HUES64 (cell line): ENCODE measurements around the gene HSPB3.

Experiments
- H3K27ac ChIP-seq: 2 replicates; pipeline ENCODE4 v1.7.0; 2013; ENCODE audit warnings: low read depth, low read length, inconsistent platforms
- H3K27me3 ChIP-seq: 2 replicates; pipeline ENCODE4 v1.6.1; 2013; ENCODE audit warnings: mild to moderate bottlenecking, low read length; ENCODE audit not compliant: insufficient read depth
- H3K36me3 ChIP-seq: 2 replicates; pipeline ENCODE4 v1.6.1; 2013; ENCODE audit warnings: mild to moderate bottlenecking, low read length; ENCODE audit not compliant: insufficient read depth
- H3K4me1 ChIP-seq: 2 replicates; pipeline ENCODE4 v1.6.1; 2013; ENCODE audit warnings: mild to moderate bottlenecking, low read length, moderate library complexity; ENCODE audit not compliant: insufficient read depth
- H3K4me3 ChIP-seq: 2 replicates; pipeline ENCODE4 v1.5.1; 2013; ENCODE audit warnings: mild to moderate bottlenecking, low read length, moderate library complexity
- H3K9ac ChIP-seq: 2 replicates; pipeline ENCODE4 v1.6.1; 2013; ENCODE audit warnings: mild to moderate bottlenecking, low read depth, low read length
- H3K9me3 ChIP-seq: 2 replicates; pipeline ENCODE4 v1.6.1; 2013; ENCODE audit warnings: low read depth, low read length; ENCODE audit not compliant: insufficient read depth
- WGBS: fragments of 150-250, 120-280 bp; methylation state at CpG from one replicate; pipeline ENCODE4 v1.1.7; 2013; ENCODE audit warnings: missing lambda C conversion rate; 5-methylcytosine and 5-hydroxymethylcytosine counted together

Gene HSPB3

GRCh38 chr5:54438620-54439389 is 16.7 kb upstream of the HSPB3 start:
- Histone ChIP-seq H3K4me1 (no peaks in the 10 kb centered on the region), H3K27me3 (no peaks in the 10 kb centered on the region), H3K4me3 (no peak overlapping the region), H3K9me3 (no peaks in the 10 kb centered on the region), H3K9ac (no peak overlapping the region), H3K27ac (no peak overlapping the region), H3K36me3 (no peaks in the 10 kb centered on the region)
- WGBS = 93% methylated on average over 7 of the region's 7 CpGs

DNA sequence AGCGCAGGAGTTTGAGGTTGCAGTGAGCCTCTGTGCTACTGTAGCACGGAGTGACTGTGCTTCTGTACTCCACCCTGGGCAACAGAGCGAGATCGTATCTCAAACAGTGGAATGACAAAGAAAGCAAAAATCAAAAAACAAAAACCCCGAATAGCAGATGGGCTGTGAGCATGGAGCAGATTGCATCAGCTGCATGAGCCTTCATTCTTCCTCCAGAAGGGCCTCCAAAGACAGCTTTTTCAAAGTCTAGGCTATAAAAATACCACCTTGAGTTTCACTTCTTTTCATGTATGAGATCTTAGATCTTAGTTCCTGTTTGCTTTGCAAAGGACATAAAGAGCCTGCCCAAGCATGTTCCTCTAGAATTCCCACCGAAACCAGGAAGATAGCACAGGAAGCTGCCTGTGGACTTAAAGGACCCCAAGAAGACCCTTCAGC is 15.0 kb upstream of the HSPB3 start:
- no peaks in the 10 kb centered on the region for H3K4me1 ChIP-seq
- no peak overlapping the region for H3K27ac ChIP-seq
- no peaks in the 10 kb centered on the region for H3K36me3 ChIP-seq
- no peaks in the 10 kb centered on the region for H3K9me3 ChIP-seq
- H3K4me3 ChIP-seq = no peak overlapping the region
- H3K9ac ChIP-seq = no peak overlapping the region
- WGBS = 96% methylated on average over 6 of the region's 6 CpGs
- H3K27me3 ChIP-seq = no peaks in the 10 kb centered on the region

GRCh38 chr5:54442271-54442670 is 13.2 kb upstream of the HSPB3 start:
- H3K4me1 ChIP-seq = no peaks in the 10 kb centered on the region
- no peak overlapping the region for H3K9ac ChIP-seq

DNA sequence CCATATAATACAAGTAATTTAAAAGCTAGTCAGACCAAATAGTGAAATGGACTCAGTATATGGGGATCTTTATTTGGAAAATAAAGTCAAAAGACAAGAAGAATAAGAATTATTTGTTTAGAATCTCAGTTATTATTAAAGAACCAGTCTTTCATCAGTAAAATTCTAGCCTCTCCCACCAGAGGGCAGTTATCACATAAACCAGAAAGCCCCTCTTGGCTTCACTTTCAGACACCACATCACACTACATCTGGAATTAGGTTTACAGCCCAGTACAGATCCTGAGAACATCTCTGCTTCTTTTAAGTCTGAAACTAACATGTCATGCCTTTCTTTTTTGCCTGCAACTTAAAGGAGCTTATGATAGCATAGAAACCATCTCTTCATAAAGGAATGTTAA is 12.2 kb upstream of the HSPB3 start:
- Histone ChIP-seq H3K27me3 (no peaks in the 10 kb centered on the region), H3K4me3 (no peak overlapping the region), H3K36me3 (no peaks in the 10 kb centered on the region), H3K27ac (no peak overlapping the region), H3K9me3 (no peaks in the 10 kb centered on the region), H3K9ac (no peak overlapping the region), H3K4me1 (no peaks in the 10 kb centered on the region)

More at GRCh38 chr5:54442271-54442670, 13.2 kb upstream of the HSPB3 start:
- H3K4me3 ChIP-seq = no peak overlapping the region
- H3K27me3 ChIP-seq = no peaks in the 10 kb centered on the region
- no peaks in the 10 kb centered on the region for H3K36me3 ChIP-seq
- no peaks in the 10 kb centered on the region for H3K9me3 ChIP-seq
- 67% methylated on average over 1 of the region's 1 CpG for WGBS
- H3K27ac ChIP-seq = no peak overlapping the region

GRCh38 chr5:54445691-54446378 is 9.7 kb upstream of the HSPB3 start:
- H3K9me3 ChIP-seq = no peaks in the 10 kb centered on the region
- H3K9ac ChIP-seq = no peak overlapping the region
- H3K4me1 ChIP-seq = no peaks in the 10 kb centered on the region
- H3K36me3 ChIP-seq = no peaks in the 10 kb centered on the region
- H3K27me3 ChIP-seq = no peaks in the 10 kb centered on the region
- no peak overlapping the region for H3K27ac ChIP-seq
- H3K4me3 ChIP-seq = no peak overlapping the region
- 100% methylated on average over 2 of the region's 2 CpGs for WGBS

- no peak overlapping the region for H3K27ac ChIP-seq
- H3K27me3 ChIP-seq = no peaks in the 10 kb centered on the region
- H3K4me3 ChIP-seq = no peak overlapping the region
- H3K9me3 ChIP-seq = no peaks in the 10 kb centered on the region
- H3K9ac ChIP-seq = no peak overlapping the region
- H3K36me3 ChIP-seq = no peaks in the 10 kb centered on the region
- 97% methylated on average over 3 of the region's 3 CpGs for WGBS
- H3K4me1 ChIP-seq = no peaks in the 10 kb centered on the region
Observed at GRCh38 chr5:54446379-54446732, 9.1 kb upstream of the HSPB3 start.

DNA sequence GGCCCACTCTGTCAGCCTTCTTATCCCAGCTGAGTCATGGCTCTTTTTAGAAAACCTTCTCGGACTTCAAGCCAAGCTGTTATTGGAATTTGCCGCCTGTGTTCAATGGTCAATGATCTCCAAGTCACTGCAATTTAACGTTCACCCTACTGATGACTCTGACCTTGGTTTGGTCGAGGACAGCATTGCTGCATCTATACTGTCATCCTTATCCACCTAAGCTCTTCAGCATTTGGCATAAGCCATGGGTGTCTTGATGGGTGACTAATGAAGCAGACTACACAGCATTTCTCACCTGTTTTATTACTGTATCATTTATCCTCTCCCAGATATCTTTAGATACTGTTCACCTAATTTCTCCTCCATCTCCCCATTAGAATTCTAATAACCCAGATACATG is 5.6 kb upstream of the HSPB3 start:
- H3K27me3 ChIP-seq = no peaks in the 10 kb centered on the region
- H3K9ac ChIP-seq = no peak overlapping the region
- H3K4me1 ChIP-seq = no peaks in the 10 kb centered on the region
- no peaks in the 10 kb centered on the region for H3K36me3 ChIP-seq
- H3K4me3 ChIP-seq = no peak overlapping the region
- 96% methylated on average over 4 of the region's 4 CpGs for WGBS
- no peak overlapping the region for H3K27ac ChIP-seq
- H3K9me3 ChIP-seq = no peaks in the 10 kb centered on the region

DNA sequence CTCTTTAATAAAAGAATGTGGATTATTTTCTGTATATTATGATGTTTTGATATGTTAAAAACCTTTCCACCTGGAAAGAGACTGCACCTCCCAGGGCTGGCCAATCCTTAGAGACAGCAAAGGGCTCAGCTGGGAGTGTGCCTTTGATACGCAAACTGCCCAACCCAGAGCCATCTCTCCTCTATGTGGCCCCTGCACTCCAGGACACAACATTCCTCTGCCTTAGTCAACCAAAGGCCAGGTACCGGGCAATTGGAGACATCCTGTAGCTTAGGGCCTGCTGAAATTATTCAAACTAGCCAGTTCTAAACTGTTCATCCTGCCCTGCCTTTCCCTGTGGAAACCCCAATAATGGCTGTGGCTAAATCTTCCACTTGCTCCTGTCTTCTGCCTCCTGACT is 5.0 kb upstream of the HSPB3 start:
- Histone ChIP-seq H3K9ac (no peak overlapping the region), H3K4me1 (no peaks in the 10 kb centered on the region), H3K27me3 (no peaks in the 10 kb centered on the region), H3K4me3 (no peak overlapping the region), H3K27ac (no peak overlapping the region), H3K36me3 (no peaks in the 10 kb centered on the region), H3K9me3 (no peaks in the 10 kb centered on the region)
- 58% methylated on average over 2 of the region's 2 CpGs for WGBS

DNA sequence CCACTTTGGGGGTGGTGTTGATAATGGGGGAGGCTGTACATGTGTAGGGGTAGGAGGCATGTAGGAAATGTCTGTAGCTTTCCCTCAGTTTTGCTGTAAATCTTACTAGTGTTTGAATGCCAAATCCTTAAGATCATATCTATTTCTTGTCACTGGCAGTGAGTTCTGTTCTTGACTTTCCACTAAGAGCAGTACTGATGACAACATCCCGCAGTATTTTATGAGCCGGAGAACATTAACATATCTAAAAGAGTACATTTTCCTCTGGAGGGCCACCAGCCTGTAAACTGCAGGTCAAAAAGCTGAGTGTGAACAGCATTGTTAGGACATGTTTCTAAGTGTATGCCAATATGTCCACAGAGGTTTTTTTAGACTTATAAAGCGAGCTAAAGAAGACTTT is 2.5 kb upstream of the HSPB3 start:
- Histone ChIP-seq H3K9ac (no peak overlapping the region), H3K36me3 (no peaks in the 10 kb centered on the region), H3K9me3 (no peaks in the 10 kb centered on the region), H3K4me1 (peaks cover 14% of the 10 kb centered on the region), H3K27me3 (no peaks in the 10 kb centered on the region), H3K4me3 (no peak overlapping the region), H3K27ac (no peak overlapping the region)
- 85% methylated on average over 2 of the region's 3 CpGs for WGBS

GRCh38 chr5:54454602-54455001 is 897 bp upstream of the HSPB3 start:
- Histone ChIP-seq H3K4me1 (peaks cover 14% of the 10 kb centered on the region), H3K9ac (no peak overlapping the region), H3K36me3 (no peaks in the 10 kb centered on the region), H3K9me3 (no peaks in the 10 kb centered on the region), H3K27ac (no peak overlapping the region), H3K4me3 (no peak overlapping the region), H3K27me3 (no peaks in the 10 kb centered on the region)
- 60% methylated on average over 2 of the region's 2 CpGs for WGBS

DNA sequence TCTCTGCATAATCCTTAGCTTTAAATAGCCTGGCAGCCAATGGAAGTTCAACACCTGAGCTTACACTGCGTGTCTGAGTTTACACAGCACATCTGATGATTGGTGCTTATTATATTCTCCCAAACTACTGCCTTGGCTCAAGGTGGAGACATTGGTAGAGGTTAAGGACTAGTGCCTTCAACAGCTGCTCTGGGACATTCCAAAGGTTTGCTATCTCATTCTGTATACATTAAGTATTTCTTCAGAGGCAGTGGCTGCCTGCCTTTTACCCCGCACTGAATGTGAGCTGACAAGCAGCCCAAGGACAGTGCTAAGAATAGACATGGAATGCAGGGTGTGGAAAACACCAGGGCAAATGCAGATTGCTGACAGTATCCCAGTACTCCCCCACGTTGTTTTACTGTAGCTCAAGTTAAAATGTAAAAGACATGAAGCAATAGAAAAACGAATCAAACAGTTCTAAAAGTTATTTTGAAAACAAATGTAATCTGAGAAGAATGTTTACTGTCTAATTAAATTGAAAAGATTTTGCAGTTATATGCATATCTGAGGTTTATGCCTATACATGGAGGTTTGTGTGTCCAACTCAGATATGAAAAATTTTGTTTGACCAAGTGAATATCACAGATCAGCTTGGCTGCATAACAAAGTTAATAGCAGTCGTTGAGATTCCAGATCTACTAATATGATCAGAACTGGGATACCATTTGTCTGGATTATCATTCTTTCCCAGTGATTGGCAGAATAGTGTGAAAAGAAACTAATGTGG is 1.8 kb downstream of the HSPB3 start:
- Histone ChIP-seq H3K27me3 (no peaks in the 10 kb centered on the region), H3K9me3 (peaks cover 12% of the 10 kb centered on the region; the same call in 1 of the 2 replicates), H3K4me3 (no peak overlapping the region), H3K4me1 (peaks cover 14% of the 10 kb centered on the region), H3K27ac (no peak overlapping the region), H3K36me3 (no peaks in the 10 kb centered on the region), H3K9ac (no peak overlapping the region)
- 58% methylated on average over 5 of the region's 5 CpGs for WGBS
